ENCODE measurements around the gene GABBR2. TPM values are rescaled to one million over a fixed set of nuclear protein-coding genes. Genes with fewer than 3 reads are reported as not detected.
A peak's percentile ranks its signal among the peaks of the same experiment; 100 is the strongest.

Gene GABBR2
- polyA plus RNA-seq, 4 donors, result 0.09 to 1.4 (median 0.71) TPM; not detected in 1

DNA sequence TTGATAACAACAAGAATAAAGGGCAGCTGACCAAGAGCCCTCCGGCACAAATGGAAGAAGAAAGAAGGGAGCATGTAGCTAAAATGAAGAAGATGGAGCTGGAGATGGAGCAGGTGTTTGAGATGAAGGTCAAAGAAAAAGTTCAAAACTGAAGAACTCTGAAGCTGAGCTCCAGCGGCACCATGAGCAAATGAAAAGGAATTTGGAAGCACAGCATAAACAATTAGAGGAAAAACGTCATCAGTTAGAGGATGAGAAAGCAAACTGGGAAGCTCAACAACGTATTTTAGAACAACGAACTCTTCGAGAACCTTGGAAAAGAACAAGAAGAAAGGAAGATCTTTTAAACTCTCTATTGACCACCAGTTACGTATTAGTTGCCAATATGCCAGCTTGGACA lies 100.9 kb downstream of the GABBR2 start:
- no peak for DNase-seq
- Histone ChIP-seq H3K27ac (ENCODE audit: low read depth in 1 of 3, low read length in 2 of 3) (no peak overlapping the region), H3K36me3 (ENCODE audit: control insufficient read depth in 3 of 3, insufficient read depth in 2 of 3, low read depth in 1 of 3, low read length in 3 of 3) (no peaks in the 10 kb centered on the region), H3K4me3 (ENCODE audit: low read depth in 1 of 3, low read length in 3 of 3) (no peak overlapping the region), H3K4me1 (ENCODE audit: control insufficient read depth in 3 of 3, insufficient read depth in 2 of 3, low read depth in 1 of 3, low read length in 2 of 3) (peaks cover 0 to 18% (median under 1%) of the 10 kb centered on the region in 3 donors), H3K9me3 (ENCODE audit: control insufficient read depth in 2 of 2, insufficient read depth in 1 of 2, low read depth in 1 of 2, low read length in 1 of 2) (no peaks in the 10 kb centered on the region), H3K27me3 (ENCODE audit: control insufficient read depth in 3 of 3, insufficient read depth in 3 of 3, low read length in 3 of 3) (peaks cover 0 to 2% (median 0%) of the 10 kb centered on the region in 3 donors)
- FAIRE-seq, result no peak
- 44 to 76% (median 60%) methylated on average over 7 of the region's 7 CpGs for WGBS, 3 donors

DNA sequence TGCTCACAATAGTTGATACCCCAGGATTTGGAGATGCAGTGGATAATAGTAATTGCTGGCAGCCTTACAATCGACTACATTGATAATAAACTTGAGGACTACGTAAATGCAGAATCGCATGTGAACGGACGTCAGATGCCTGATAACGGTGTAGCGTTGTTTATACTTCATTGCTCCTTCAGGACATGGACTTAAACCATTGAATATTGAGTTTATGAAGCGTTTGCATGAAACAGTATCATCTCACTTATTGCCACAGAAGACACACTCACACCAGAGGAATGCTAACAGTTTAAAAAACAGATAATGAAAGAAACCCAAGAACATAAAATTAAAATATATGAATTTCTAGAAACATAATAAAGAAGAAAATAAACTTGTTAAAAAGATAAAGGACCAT lies 101.6 kb downstream of the GABBR2 start:
- no peak for FAIRE-seq
- Histone ChIP-seq H3K9me3 (ENCODE audit: control insufficient read depth in 2 of 2, insufficient read depth in 1 of 2, low read depth in 1 of 2, low read length in 1 of 2) (no peaks in the 10 kb centered on the region), H3K36me3 (ENCODE audit: control insufficient read depth in 3 of 3, insufficient read depth in 2 of 3, low read depth in 1 of 3, low read length in 3 of 3) (no peaks in the 10 kb centered on the region), H3K27me3 (ENCODE audit: control insufficient read depth in 3 of 3, insufficient read depth in 3 of 3, low read length in 3 of 3) (peaks cover 0 to 2% (median 0%) of the 10 kb centered on the region in 3 donors), H3K4me3 (ENCODE audit: low read depth in 1 of 3, low read length in 3 of 3) (no peak overlapping the region), H3K27ac (ENCODE audit: low read depth in 1 of 3, low read length in 2 of 3) (no peak overlapping the region), H3K4me1 (ENCODE audit: control insufficient read depth in 3 of 3, insufficient read depth in 2 of 3, low read depth in 1 of 3, low read length in 2 of 3) (peaks cover 0 to 17% (median 4%) of the 10 kb centered on the region in 3 donors)
- WGBS, 3 donors, result 83 to 86% (median 86%) methylated on average over 8 of the region's 8 CpGs
- DNase-seq, result no peak

DNA sequence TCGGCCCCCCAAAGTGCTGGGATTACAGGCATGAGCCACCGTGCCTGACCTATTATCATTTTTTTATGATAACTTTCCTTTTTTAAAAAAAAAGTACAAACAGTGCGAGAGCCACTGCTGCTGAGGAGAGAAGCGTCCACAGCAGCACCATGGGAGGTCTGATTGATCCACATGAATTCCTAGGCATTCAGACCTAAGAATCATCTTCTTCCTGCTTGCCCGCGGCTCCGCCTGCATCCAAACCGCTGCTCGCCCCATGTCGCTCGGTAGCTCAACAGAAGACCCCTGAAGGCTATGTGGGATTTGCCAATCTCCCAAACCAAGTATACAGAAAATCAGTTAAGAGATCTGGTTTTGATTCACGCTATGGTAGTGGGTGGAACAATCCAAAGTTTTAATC lies 102.0 kb downstream of the GABBR2 start:
- no peak overlapping the region for H3K4me3 ChIP-seq (ENCODE audit: low read depth in 1 of 3, low read length in 3 of 3)
- 88 to 90% (median 89%) methylated on average over 12 of the region's 12 CpGs for WGBS, 3 donors
- no peaks in the 10 kb centered on the region for H3K36me3 ChIP-seq (ENCODE audit: control insufficient read depth in 3 of 3, insufficient read depth in 2 of 3, low read depth in 1 of 3, low read length in 3 of 3)
- H3K9me3 ChIP-seq (ENCODE audit: control insufficient read depth in 2 of 2, insufficient read depth in 1 of 2, low read depth in 1 of 2, low read length in 1 of 2), result no peaks in the 10 kb centered on the region
- FAIRE-seq (no peak), DNase-seq (no peak)
- H3K27ac ChIP-seq (ENCODE audit: low read depth in 1 of 3, low read length in 2 of 3), result no peak overlapping the region
- H3K27me3 ChIP-seq (ENCODE audit: control insufficient read depth in 3 of 3, insufficient read depth in 3 of 3, low read length in 3 of 3), result no peaks in the 10 kb centered on the region
- peaks cover 0 to 14% (median 4%) of the 10 kb centered on the region in 3 donors for H3K4me1 ChIP-seq (ENCODE audit: control insufficient read depth in 3 of 3, insufficient read depth in 2 of 3, low read depth in 1 of 3, low read length in 2 of 3)

- DNase-seq, result no peak
Measured at GRCh38 chr9:98605116-98605515, 103.6 kb downstream of the GABBR2 start.

DNA sequence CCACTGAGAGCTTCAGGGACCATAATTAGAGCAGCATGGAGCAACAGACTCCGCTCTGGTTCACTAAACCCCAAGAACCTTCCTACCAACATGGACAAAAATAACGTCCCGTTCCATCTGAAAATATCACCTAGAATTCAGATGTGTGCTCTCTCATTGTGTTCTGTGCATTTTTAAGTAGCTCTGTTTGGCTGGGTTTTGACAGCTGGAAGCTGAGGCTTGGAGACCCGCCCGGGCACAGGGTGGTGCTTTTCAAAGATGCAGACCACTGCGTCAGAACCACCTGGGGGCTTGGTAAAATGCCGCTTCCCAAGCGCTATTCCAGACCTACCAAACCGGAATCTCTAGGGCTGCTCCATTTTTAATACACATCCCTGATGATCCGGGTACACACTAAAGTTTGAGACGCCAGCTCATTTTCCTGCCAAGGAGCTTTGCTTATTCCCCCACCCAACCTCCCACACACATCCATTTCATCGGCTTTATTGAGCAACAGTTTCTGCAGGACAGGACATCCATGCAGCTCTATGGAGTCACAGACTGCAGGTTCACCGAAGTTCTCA lies 104.8 kb downstream of the GABBR2 start:
- Histone ChIP-seq H3K36me3 (ENCODE audit: control insufficient read depth in 3 of 3, insufficient read depth in 2 of 3, low read depth in 1 of 3, low read length in 3 of 3) (no peaks in the 10 kb centered on the region), H3K9me3 (ENCODE audit: control insufficient read depth in 2 of 2, insufficient read depth in 1 of 2, low read depth in 1 of 2, low read length in 1 of 2) (no peaks in the 10 kb centered on the region), H3K4me1 (ENCODE audit: control insufficient read depth in 3 of 3, insufficient read depth in 2 of 3, low read depth in 1 of 3, low read length in 2 of 3) (peaks cover 0 to 4% (median 0%) of the 10 kb centered on the region in 3 donors), H3K27ac (ENCODE audit: low read depth in 1 of 3, low read length in 2 of 3) (no peak overlapping the region), H3K4me3 (ENCODE audit: low read depth in 1 of 3, low read length in 3 of 3) (no peak overlapping the region), H3K27me3 (ENCODE audit: control insufficient read depth in 3 of 3, insufficient read depth in 3 of 3, low read length in 3 of 3) (no peaks in the 10 kb centered on the region)
- 89 to 90% (median 90%) methylated on average over 13 of the region's 13 CpGs for WGBS, 3 donors
- FAIRE-seq (no peak), DNase-seq (no peak)

More at GRCh38 chr9:98605116-98605515, 103.6 kb downstream of the GABBR2 start:
- H3K27ac ChIP-seq (ENCODE audit: low read depth in 1 of 3, low read length in 2 of 3), result no peak overlapping the region
- H3K4me1 ChIP-seq (ENCODE audit: control insufficient read depth in 3 of 3, insufficient read depth in 2 of 3, low read depth in 1 of 3, low read length in 2 of 3), result peaks cover 0 to 4% (median 3%) of the 10 kb centered on the region in 3 donors
- no peak overlapping the region for H3K4me3 ChIP-seq (ENCODE audit: low read depth in 1 of 3, low read length in 3 of 3)
- H3K36me3 ChIP-seq (ENCODE audit: control insufficient read depth in 3 of 3, insufficient read depth in 2 of 3, low read depth in 1 of 3, low read length in 3 of 3), result no peaks in the 10 kb centered on the region
- no peak for FAIRE-seq
- no peaks in the 10 kb centered on the region for H3K27me3 ChIP-seq (ENCODE audit: control insufficient read depth in 3 of 3, insufficient read depth in 3 of 3, low read length in 3 of 3)
- no peaks in the 10 kb centered on the region for H3K9me3 ChIP-seq (ENCODE audit: control insufficient read depth in 2 of 2, insufficient read depth in 1 of 2, low read depth in 1 of 2, low read length in 1 of 2)
- 74 to 80% (median 79%) methylated on average over 8 of the region's 8 CpGs for WGBS, 3 donors

GRCh38 chr9:98602839-98603500 lies 105.8 kb downstream of the GABBR2 start:
- Histone ChIP-seq H3K36me3 (ENCODE audit: control insufficient read depth in 3 of 3, insufficient read depth in 2 of 3, low read depth in 1 of 3, low read length in 3 of 3) (no peaks in the 10 kb centered on the region), H3K27ac (ENCODE audit: low read depth in 1 of 3, low read length in 2 of 3) (peak overlapping the region in 1 of 3 donors; percentile 45), H3K27me3 (ENCODE audit: control insufficient read depth in 3 of 3, insufficient read depth in 3 of 3, low read length in 3 of 3) (no peaks in the 10 kb centered on the region), H3K4me1 (ENCODE audit: control insufficient read depth in 3 of 3, insufficient read depth in 2 of 3, low read depth in 1 of 3, low read length in 2 of 3) (peaks cover 0 to 4% (median 0%) of the 10 kb centered on the region in 3 donors), H3K9me3 (ENCODE audit: control insufficient read depth in 2 of 2, insufficient read depth in 1 of 2, low read depth in 1 of 2, low read length in 1 of 2) (no peaks in the 10 kb centered on the region), H3K4me3 (ENCODE audit: low read depth in 1 of 3, low read length in 3 of 3) (no peak overlapping the region)
- 22 to 34% (median 27%) methylated on average over 5 of the region's 5 CpGs for WGBS, 3 donors
- FAIRE-seq (no peak), DNase-seq (peak; percentile 37 to 66)

- H3K36me3 ChIP-seq (ENCODE audit: control insufficient read depth in 3 of 3, insufficient read depth in 2 of 3, low read depth in 1 of 3, low read length in 3 of 3), result no peaks in the 10 kb centered on the region
- no peaks in the 10 kb centered on the region for H3K27me3 ChIP-seq (ENCODE audit: control insufficient read depth in 3 of 3, insufficient read depth in 3 of 3, low read length in 3 of 3)
- WGBS, 3 donors, result 81 to 94% (median 82%) methylated on average over 12 of the region's 12 CpGs
- H3K9me3 ChIP-seq (ENCODE audit: control insufficient read depth in 2 of 2, insufficient read depth in 1 of 2, low read depth in 1 of 2, low read length in 1 of 2), result no peaks in the 10 kb centered on the region
- FAIRE-seq (no peak), DNase-seq (no peak)
- H3K27ac ChIP-seq (ENCODE audit: low read depth in 1 of 3, low read length in 2 of 3), result no peak overlapping the region
- no peak overlapping the region for H3K4me3 ChIP-seq (ENCODE audit: low read depth in 1 of 3, low read length in 3 of 3)
- H3K4me1 ChIP-seq (ENCODE audit: control insufficient read depth in 3 of 3, insufficient read depth in 2 of 3, low read depth in 1 of 3, low read length in 2 of 3), result peaks cover 0 to 4% (median 0%) of the 10 kb centered on the region in 3 donors
Measured at GRCh38 chr9:98600631-98601030, 108.1 kb downstream of the GABBR2 start.

DNA sequence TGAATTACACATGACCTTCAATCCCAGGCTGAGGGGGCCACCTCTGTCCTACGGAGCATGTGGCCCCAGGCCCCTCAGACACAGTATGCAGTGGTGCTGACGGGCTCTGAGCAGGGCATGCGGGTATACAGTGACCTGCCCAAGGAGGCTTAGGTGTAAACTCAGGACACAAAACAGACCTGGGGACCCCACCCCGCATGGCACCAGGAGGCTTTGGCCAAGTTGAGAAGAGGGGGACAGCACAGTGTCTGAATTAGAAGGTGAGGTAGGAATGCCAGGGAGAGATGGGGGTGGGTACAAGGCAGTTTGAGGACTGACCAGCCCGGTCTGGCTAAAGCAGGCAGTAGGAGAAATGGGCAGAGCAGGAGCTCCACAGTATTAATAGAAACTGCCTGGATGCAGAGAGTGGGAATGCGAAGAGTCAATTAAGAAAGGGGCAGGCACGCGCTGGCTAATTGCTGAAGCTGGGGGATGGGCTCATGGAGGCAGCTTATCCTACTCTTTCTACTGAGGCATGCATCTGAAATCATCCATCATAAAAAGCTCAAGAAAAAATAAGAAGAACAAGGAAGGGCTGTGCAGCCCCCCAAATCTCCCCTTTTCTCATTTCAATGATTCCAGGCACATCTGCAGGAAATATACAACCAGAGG lies 109.0 kb downstream of the GABBR2 start:
- no peak for DNase-seq
- Histone ChIP-seq H3K36me3 (ENCODE audit: control insufficient read depth in 3 of 3, insufficient read depth in 2 of 3, low read depth in 1 of 3, low read length in 3 of 3) (no peaks in the 10 kb centered on the region), H3K27ac (ENCODE audit: low read depth in 1 of 3, low read length in 2 of 3) (no peak overlapping the region), H3K4me1 (ENCODE audit: control insufficient read depth in 3 of 3, insufficient read depth in 2 of 3, low read depth in 1 of 3, low read length in 2 of 3) (peaks cover 0 to 8% (median 4%) of the 10 kb centered on the region in 3 donors), H3K27me3 (ENCODE audit: control insufficient read depth in 3 of 3, insufficient read depth in 3 of 3, low read length in 3 of 3) (no peaks in the 10 kb centered on the region), H3K9me3 (ENCODE audit: control insufficient read depth in 2 of 2, insufficient read depth in 1 of 2, low read depth in 1 of 2, low read length in 1 of 2) (no peaks in the 10 kb centered on the region), H3K4me3 (ENCODE audit: low read depth in 1 of 3, low read length in 3 of 3) (no peak overlapping the region)
- 71 to 87% (median 81%) methylated on average over 8 of the region's 8 CpGs for WGBS, 3 donors
- FAIRE-seq, result no peak
